Stomach (tissue), 4 donors: ENCODE results near the gene ACLY.

Source experiments
- CTCF ChIP-seq, 7 experiments: fragments of 450-650 bp in 4 of 7; fragments of 200-600 bp in 3 of 7; sonication (generic) in 3 of 7; IDR thresholded peaks; one replicate each; pipeline ENCODE4 v1.5.1; 2016 to 2019; ENCODE audit warnings: antibody characterized with exemption in 7 of 7, control low read depth in 2 of 7, mild to moderate bottlenecking in 1 of 7
- POLR2AphosphoS5 ChIP-seq, 3 donors: sonication (generic); formaldehyde crosslinking; IDR thresholded peaks; one replicate each; pipeline ENCODE4 v1.6.1; 2016; ENCODE audit warnings: antibody characterized with exemption in 3 of 3

- TF ChIP-seq CTCF (IDR thresholded peaks at IDR 0.05) (no peak), POLR2AphosphoS5 (IDR thresholded peaks at IDR 0.05) (no peak)
Observed at GRCh38 chr17:41906465-41907184, 12.1 kb downstream of the ACLY start.
